SK-N-SH treated with all-trans-retinoic acid at 6 μM for 48 hours (cell line): ENCODE results near the gene KLHL1.

ENCODE experiments used
- ATAC-seq: fragments of 200-7000 bp; cut with Tn5 transposase; 3 replicates; pipeline ENCODE4 v1.9.1; 2020; ENCODE audit warnings: mild to moderate bottlenecking, moderate library complexity
- ARNTL ChIP-seq: fragments of 450-650 bp; formaldehyde crosslinking; IDR thresholded peaks from 2 replicates; pipeline ENCODE4 v1.5.0; 2020; ENCODE audit warnings: low read depth, mild to moderate bottlenecking, moderate library complexity, borderline replicate concordance
- BACH2 ChIP-seq: fragments of 250-450 bp; sonication (Bioruptor Pico); IDR thresholded peaks from 2 replicates; pipeline ENCODE4 v1.9.0; 2021; ENCODE audit warnings: mild to moderate bottlenecking, borderline replicate concordance
- CREB5 ChIP-seq: fragments of 250-450 bp; sonication (Bioruptor Pico); IDR thresholded peaks from 2 replicates; pipeline ENCODE4 v1.5.1; 2020; ENCODE audit warnings: low read depth, mild to moderate bottlenecking, moderate library complexity
- CSDC2 ChIP-seq: fragments of 250-450 bp; sonication (Bioruptor Pico); IDR thresholded peaks from 2 replicates; pipeline ENCODE4 v1.5.0; 2020; ENCODE audit warnings: mild to moderate bottlenecking, moderate library complexity
- CSRNP3 ChIP-seq: fragments of 250-450 bp; sonication (Bioruptor Pico); IDR thresholded peaks from 2 replicates; pipeline ENCODE4 v1.5.1; 2021; ENCODE audit warnings: mild to moderate bottlenecking, moderate library complexity
- ESRRG ChIP-seq: fragments of 250-450 bp; sonication (Bioruptor Pico); IDR thresholded peaks from 2 replicates; pipeline ENCODE4 v1.6.1; 2021; ENCODE audit warnings: mild to moderate bottlenecking
- GLIS3 ChIP-seq: fragments of 250-450 bp; sonication (Bioruptor Pico); IDR thresholded peaks from 2 replicates; pipeline ENCODE4 v1.5.0; 2020; ENCODE audit warnings: mild to moderate bottlenecking, moderate library complexity
- ISL1 ChIP-seq: fragments of 250-450 bp; sonication (Bioruptor Pico); IDR thresholded peaks from 2 replicates; pipeline ENCODE4 v2.1.2; 2022; ENCODE audit warnings: mild to moderate bottlenecking, moderate library complexity
- OSR1 ChIP-seq: fragments of 250-450 bp; sonication (Bioruptor Pico); IDR thresholded peaks from 2 replicates; pipeline ENCODE4 v1.8.0; 2022; ENCODE audit warnings: moderate library complexity, mild to moderate bottlenecking, inconsistent platforms
- POU6F1 ChIP-seq: fragments of 250-450 bp; sonication (Bioruptor Pico); IDR thresholded peaks from 2 replicates; pipeline ENCODE4 v1.8.0; 2021; ENCODE audit warnings: low read depth, mild to moderate bottlenecking, moderate library complexity, borderline replicate concordance
- PPARA ChIP-seq: fragments of 250-450 bp; sonication (Bioruptor Pico); IDR thresholded peaks from 2 replicates; pipeline ENCODE4 v1.5.0; 2020; ENCODE audit warnings: mild to moderate bottlenecking, borderline replicate concordance
- RARB ChIP-seq: fragments of 250-450 bp; sonication (Bioruptor Pico); IDR thresholded peaks from 2 replicates; pipeline ENCODE4 v1.8.0; 2021; ENCODE audit warnings: mild to moderate bottlenecking, moderate library complexity
- SNAI2 ChIP-seq: fragments of 250-450 bp; sonication (Bioruptor Pico); IDR thresholded peaks from 2 replicates; pipeline ENCODE4 v1.5.0; 2020; ENCODE audit warnings: mild to moderate bottlenecking, moderate library complexity
- TCF4 ChIP-seq: fragments of 250-450 bp; sonication (Bioruptor Pico); IDR thresholded peaks from 2 replicates; pipeline ENCODE4 v1.8.0; 2021; ENCODE audit warnings: mild to moderate bottlenecking, moderate library complexity, borderline replicate concordance
- TOX ChIP-seq: fragments of 250-450 bp; sonication (Bioruptor Pico); IDR thresholded peaks from 2 replicates; pipeline ENCODE4 v1.8.0; 2021; ENCODE audit warnings: mild to moderate bottlenecking, moderate library complexity, borderline replicate concordance
- ZC3H10 ChIP-seq: fragments of 250-450 bp; sonication (Bioruptor Pico); IDR thresholded peaks from 2 replicates; pipeline ENCODE4 v1.5.1; 2021; ENCODE audit warnings: mild to moderate bottlenecking, moderate library complexity
- ZFP3 ChIP-seq: fragments of 250-450 bp; sonication (Bioruptor Pico); IDR thresholded peaks from 2 replicates; pipeline ENCODE4 v1.5.0; 2020; ENCODE audit warnings: mild to moderate bottlenecking, moderate library complexity
- ZFP30 ChIP-seq: fragments of 450-650 bp; formaldehyde crosslinking; IDR thresholded peaks from 2 replicates; pipeline ENCODE4 v1.5.0; 2022; ENCODE audit warnings: mild to moderate bottlenecking, moderate library complexity
- ZNF565 ChIP-seq: fragments of 450-650 bp; formaldehyde crosslinking; conservative IDR thresholded peaks from 2 replicates; pipeline ENCODE4 v1.5.0; 2020; ENCODE audit warnings: low read depth, mild to moderate bottlenecking, moderate library complexity
- ZNF70 ChIP-seq: fragments of 450-650 bp; formaldehyde crosslinking; IDR thresholded peaks from 2 replicates; pipeline ENCODE4 v1.5.0; 2020; ENCODE audit warnings: mild to moderate bottlenecking, moderate library complexity
- ZNF8 ChIP-seq: fragments of 450-650 bp; formaldehyde crosslinking; IDR thresholded peaks from 2 replicates; pipeline ENCODE4 v1.5.0; 2020; ENCODE audit warnings: mild to moderate bottlenecking, moderate library complexity
- TF ChIP-seq, protein P1 (sequence below): fragments of 250-450 bp; sonication (Bioruptor Pico); IDR thresholded peaks from 2 replicates; pipeline ENCODE4 v1.5.0; 2020; ENCODE audit warnings: mild to moderate bottlenecking, moderate library complexity

The KLHL1 gene

GRCh38 chr13:69755101-69755500, 353.2 kb downstream of the KLHL1 start:
- no peak for ATAC-seq
- TF ChIP-seq CSRNP3 (CRISPR knock-in tag) (no peak), OSR1 (CRISPR knock-in tag) (no peak), ARNTL (CRISPR knock-in tag) (no peak), ZFP3 (CRISPR knock-in tag) (no peak), ISL1 (CRISPR knock-in tag) (no peak), ESRRG (CRISPR knock-in tag) (no peak), GLIS3 (CRISPR knock-in tag) (no peak), TCF4 (CRISPR knock-in tag) (no peak), ZNF8 (CRISPR knock-in tag) (no peak), ZNF565 (CRISPR knock-in tag) (no peak), BACH2 (CRISPR knock-in tag) (no peak), ZFP30 (CRISPR knock-in tag) (no peak)
- TF ChIP-seq, protein P1, sequence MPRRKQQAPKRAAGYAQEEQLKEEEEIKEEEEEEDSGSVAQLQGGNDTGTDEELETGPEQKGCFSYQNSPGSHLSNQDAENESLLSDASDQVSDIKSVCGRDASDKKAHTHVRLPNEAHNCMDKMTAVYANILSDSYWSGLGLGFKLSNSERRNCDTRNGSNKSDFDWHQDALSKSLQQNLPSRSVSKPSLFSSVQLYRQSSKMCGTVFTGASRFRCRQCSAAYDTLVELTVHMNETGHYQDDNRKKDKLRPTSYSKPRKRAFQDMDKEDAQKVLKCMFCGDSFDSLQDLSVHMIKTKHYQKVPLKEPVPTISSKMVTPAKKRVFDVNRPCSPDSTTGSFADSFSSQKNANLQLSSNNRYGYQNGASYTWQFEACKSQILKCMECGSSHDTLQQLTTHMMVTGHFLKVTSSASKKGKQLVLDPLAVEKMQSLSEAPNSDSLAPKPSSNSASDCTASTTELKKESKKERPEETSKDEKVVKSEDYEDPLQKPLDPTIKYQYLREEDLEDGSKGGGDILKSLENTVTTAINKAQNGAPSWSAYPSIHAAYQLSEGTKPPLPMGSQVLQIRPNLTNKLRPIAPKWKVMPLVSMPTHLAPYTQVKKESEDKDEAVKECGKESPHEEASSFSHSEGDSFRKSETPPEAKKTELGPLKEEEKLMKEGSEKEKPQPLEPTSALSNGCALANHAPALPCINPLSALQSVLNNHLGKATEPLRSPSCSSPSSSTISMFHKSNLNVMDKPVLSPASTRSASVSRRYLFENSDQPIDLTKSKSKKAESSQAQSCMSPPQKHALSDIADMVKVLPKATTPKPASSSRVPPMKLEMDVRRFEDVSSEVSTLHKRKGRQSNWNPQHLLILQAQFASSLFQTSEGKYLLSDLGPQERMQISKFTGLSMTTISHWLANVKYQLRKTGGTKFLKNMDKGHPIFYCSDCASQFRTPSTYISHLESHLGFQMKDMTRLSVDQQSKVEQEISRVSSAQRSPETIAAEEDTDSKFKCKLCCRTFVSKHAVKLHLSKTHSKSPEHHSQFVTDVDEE, result no peak
- TF ChIP-seq, all 23 proteins: peak for 0

DNA sequence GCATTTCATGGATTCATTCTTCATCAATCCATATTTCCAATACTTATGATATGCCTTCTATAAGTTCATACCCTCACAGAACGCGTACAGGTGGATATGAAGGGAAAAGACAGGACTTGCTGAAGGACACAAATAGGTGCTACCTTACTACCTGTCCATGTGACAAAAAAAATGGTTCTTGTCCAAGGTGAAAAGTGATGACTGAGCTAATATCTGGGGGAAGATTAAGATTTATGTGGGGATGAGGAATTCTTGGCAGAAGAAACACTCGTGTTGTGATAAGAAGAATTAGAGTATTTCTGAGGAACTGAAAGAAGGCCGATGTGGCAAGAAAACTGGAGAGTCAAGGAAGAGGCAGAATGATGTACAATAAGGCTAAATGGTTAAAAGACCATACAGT, 357.0 kb downstream of the KLHL1 start:
- no peak for ATAC-seq
- TF ChIP-seq ZNF70 (CRISPR knock-in tag), result no peak
- TF ChIP-seq CREB5 (CRISPR knock-in tag), result no peak
- TF ChIP-seq SNAI2 (CRISPR knock-in tag), result no peak
- TF ChIP-seq PPARA, result no peak
- no peak for TF ChIP-seq ARNTL (CRISPR knock-in tag)
- no peak for TF ChIP-seq RARB (CRISPR knock-in tag)
- no peak for TF ChIP-seq TOX (CRISPR knock-in tag)
- TF ChIP-seq ZNF565 (CRISPR knock-in tag), result no peak
- TF ChIP-seq CSDC2, result no peak
- TF ChIP-seq BACH2 (CRISPR knock-in tag), result no peak
- TF ChIP-seq, protein P1, result no peak
- no peak for TF ChIP-seq CSRNP3 (CRISPR knock-in tag)
- no peak for TF ChIP-seq OSR1 (CRISPR knock-in tag)
- TF ChIP-seq ZFP30 (CRISPR knock-in tag), result no peak
- no peak for TF ChIP-seq ZFP3 (CRISPR knock-in tag)
- no peak for TF ChIP-seq ESRRG (CRISPR knock-in tag)
- TF ChIP-seq POU6F1 (CRISPR knock-in tag), result no peak
- no peak for TF ChIP-seq TCF4 (CRISPR knock-in tag)
- TF ChIP-seq ZC3H10 (CRISPR knock-in tag), result no peak
- TF ChIP-seq GLIS3 (CRISPR knock-in tag), result no peak
- TF ChIP-seq, all 23 proteins: peak for 0
